Hematopoietic multipotent progenitor cell treated with erythropoietin and hydrocortisone succinate and interleukin-3 and kit ligand, for 4 days (in vitro differentiated cells): Measurements from ENCODE around the gene CEP192.

ENCODE experiments used
- DNase-seq: peaks from one replicate; pipeline ENCODE4 v3.0.0-alpha.2; 2015

The CEP192 gene

GRCh38 chr18:13158428-13158827, 167.3 kb downstream of the CEP192 start:
- DNase-seq, result no peak

- DNase-seq, result peak; percentile 88
Measured at GRCh38 chr18:13159579-13159978, 168.4 kb downstream of the CEP192 start.

DNA sequence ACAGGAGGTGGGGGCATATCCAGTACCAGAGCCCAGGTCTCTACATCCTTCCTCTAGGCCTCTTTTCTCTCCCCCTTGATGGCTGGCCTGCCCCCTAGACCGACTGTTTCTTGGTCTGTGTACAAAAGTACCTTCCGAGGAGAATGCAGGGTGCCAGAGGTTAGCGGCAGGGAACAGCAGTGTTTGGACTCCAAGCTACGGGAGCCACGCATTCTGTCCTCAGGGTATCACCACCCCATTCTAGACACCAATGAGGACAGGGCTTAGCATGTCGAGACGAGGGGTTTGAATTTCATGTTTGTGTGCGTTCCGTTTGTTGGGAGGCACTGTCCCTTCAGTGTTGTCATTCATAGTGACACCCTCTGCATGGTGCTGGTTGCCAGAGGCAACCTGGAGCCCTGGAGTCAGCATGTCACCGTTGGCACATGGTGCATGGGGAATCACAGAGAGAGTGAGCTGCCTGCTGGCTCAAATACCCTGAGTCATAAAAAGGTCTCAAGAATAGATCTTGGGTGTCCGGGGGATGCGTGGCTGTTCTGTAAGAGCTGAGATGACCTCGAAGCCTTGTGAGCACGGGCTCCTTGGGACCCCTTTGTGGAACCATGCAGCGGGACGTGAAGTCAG, 170.2 kb downstream of the CEP192 start:
- DNase-seq, result no peak

GRCh38 chr18:13163167-13163927, 172.2 kb downstream of the CEP192 start:
- DNase-seq, result no peak

DNA sequence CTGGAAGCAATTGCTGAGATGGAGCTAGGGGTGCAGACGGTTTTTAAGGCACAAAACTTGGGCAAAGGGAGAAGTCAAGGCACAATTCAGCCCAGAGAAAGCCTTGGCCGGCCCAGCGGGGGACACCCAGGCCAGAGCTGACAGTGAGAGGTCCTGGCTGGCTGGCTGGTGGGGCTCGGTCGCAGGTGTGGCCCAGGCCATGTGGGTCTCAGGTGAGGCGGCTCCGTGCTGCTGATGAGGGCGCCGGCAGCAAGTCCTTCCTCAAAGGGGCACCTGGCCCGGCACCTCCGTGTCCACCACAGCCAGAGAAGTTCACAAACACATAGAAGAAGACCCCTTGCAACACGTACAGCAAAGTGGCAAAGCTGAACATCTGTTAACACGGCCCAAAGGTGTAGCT, 173.2 kb downstream of the CEP192 start:
- no peak for DNase-seq

DNA sequence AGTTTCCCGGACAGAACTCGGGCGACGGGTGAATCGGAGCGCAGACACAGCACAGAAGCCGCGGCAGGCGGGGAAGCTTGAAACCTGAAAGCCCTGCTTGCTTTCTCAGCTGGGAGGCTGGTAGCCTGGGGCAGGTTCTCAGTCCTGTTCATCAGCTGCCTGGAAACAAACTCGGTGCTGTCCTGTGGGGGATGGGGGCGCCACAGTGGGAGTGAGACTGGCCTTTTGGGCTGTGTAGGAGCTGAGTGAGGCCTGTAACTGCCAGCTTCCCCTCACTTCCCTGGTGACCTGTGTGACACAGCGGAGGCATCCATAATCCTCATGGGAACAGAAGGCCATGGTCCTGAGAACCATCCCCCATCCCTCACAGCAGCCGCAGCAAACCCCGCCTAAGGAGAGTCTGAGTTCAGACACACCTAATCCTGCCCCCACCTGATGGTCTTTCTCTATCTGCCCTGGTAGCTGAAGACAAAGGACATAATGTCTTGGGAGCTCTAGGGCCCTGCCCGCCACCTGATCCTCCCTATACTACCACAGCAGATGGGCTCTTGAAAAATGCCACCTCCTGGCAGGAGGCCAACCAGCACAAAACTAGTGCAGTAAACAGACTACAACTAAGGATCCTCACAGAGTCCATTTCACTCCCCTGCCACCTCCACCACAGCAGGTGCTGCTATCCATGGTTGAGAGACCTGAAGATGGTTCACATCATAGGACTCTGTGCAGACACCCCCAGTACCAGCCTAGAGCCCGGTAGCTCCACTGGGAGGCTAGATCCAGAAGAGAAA, 174.7 kb downstream of the CEP192 start:
- DNase-seq, result peak; percentile 27

DNA sequence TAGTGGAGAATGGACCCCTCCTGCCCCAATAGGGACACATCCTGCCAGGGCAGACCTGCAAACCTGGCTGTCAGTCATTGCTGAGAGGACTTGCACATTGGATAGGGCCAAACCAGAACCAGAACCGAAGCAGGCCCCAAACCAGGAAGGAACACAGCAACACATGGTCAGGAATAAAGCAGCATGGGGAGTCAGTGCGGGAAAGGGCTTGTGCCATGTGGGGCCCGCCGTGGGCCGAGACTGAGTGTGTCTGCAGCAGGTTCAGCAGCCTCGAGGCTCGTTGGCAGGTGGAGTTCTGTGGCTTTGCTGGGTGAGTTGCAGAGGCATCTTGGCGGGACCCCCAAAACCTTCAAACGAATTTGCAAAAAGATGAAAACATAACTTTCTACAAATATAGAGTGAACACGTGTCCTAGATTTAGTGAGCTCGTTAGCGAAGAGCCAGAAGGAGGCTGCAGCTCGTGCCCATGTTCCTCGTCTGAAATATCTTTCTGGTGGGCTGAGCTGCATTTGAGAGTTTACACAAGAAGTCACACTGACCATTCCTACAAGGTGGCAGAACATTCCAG, 182.5 kb downstream of the CEP192 start:
- DNase-seq, result no peak
